B cell (primary cell): ENCODE measurements around the gene AFF2. TPM values are rescaled to one million over a fixed set of nuclear protein-coding genes. Genes with fewer than 3 reads are reported as not detected.

Source experiments
- ATAC-seq: fragments of 200-7000 bp; cut with Tn5 transposase; one replicate; pipeline ENCODE4 v1.10.0; 2021; ENCODE audit warnings: low read depth, mild to moderate bottlenecking, moderate number of reproducible peaks, moderate library complexity
- CTCF ChIA-PET: fragments of 350-600 bp; sonication (Branson Sonifier 250); formaldehyde crosslinking; loops from one replicate; lab custom pipeline; 2021; ENCODE audit warnings: antibody characterized with exemption, inconsistent platforms; lab: Charles Lee
- POLR2A ChIA-PET: fragments of 350-600 bp; sonication (Branson Sonifier 250); formaldehyde crosslinking; loops from one replicate; lab custom pipeline; 2021; ENCODE audit warnings: antibody characterized with exemption; lab: Charles Lee
- DNase-seq: peaks from one replicate; pipeline ENCODE4 v3.0.0; 2013
- H2AFZ ChIP-seq: 2 replicates; pipeline ENCODE4 v1.6.1; 2012; ENCODE audit warnings: mild to moderate bottlenecking, low read depth, low read length; ENCODE audit not compliant: insufficient read depth, poor library complexity, severe bottlenecking
- H3K27ac ChIP-seq, 2 donors: 1 replicate in 1 of 2; 2 replicates in 1 of 2; pipeline ENCODE4 v1.5.1; 2012 to 2013; ENCODE audit warnings: low read length in 2 of 2, mild to moderate bottlenecking in 2 of 2, moderate library complexity in 1 of 2
- H3K27me3 ChIP-seq, 4 experiments: fragments of 200-600 bp in 1 of 4; sonication (generic) in 1 of 4; replicated peaks in 1 of 4; 1 replicate in 2 of 4; 2 replicates in 2 of 4; pipeline versions ENCODE4 v1.6.1 to v1.7.0; 2013 to 2016; ENCODE audit warnings: low read length in 3 of 4, mild to moderate bottlenecking in 2 of 4, mixed read lengths in 1 of 4, moderate library complexity in 1 of 4; ENCODE audit not compliant: insufficient read depth in 4 of 4, control insufficient read depth in 3 of 4; ENCODE audit errors: control extremely low read depth in 1 of 4
- H3K36me3 ChIP-seq, 2 experiments: replicated peaks in 1 of 2; 1 replicate in 1 of 2; 2 replicates in 1 of 2; pipeline versions ENCODE4 v1.6.1 to v1.7.1; 2013; ENCODE audit warnings: low read length in 1 of 2; ENCODE audit not compliant: insufficient read depth in 2 of 2, control insufficient read depth in 1 of 2; ENCODE audit errors: control extremely low read depth in 1 of 2, extremely low read depth in 1 of 2
- H3K4me1 ChIP-seq, 2 donors: fragments of 200-600 bp in 1 of 2; sonication (generic) in 1 of 2; 1 replicate in 1 of 2; 2 replicates in 1 of 2; pipeline versions ENCODE4 v1.5.1 to v1.6.1; 2013 to 2017; ENCODE audit warnings: low read length in 2 of 2; ENCODE audit not compliant: control insufficient read depth in 2 of 2, insufficient read depth in 2 of 2
- H3K4me2 ChIP-seq: replicated peaks from 2 replicates; pipeline ENCODE3; 2012; ENCODE audit warnings: mild to moderate bottlenecking, low read depth, low read length; ENCODE audit not compliant: poor library complexity, severe bottlenecking
- H3K4me3 ChIP-seq, 5 experiments: fragments of 200-600 bp in 1 of 5; sonication (generic) in 1 of 5; 1 replicate in 3 of 5; 2 replicates in 2 of 5; pipeline versions ENCODE4 v1.5.1 to v1.7.0; 2011 to 2016; ENCODE audit warnings: low read length in 4 of 5, mild to moderate bottlenecking in 4 of 5, low read depth in 2 of 5, control low read depth in 1 of 5, moderate library complexity in 1 of 5; ENCODE audit not compliant: insufficient read depth in 1 of 5; ENCODE audit errors: control extremely low read depth in 1 of 5, extremely low read depth in 1 of 5
- H3K79me2 ChIP-seq: fragments of 200-600 bp; sonication (generic); one replicate; pipeline ENCODE4 v1.6.0; 2016; ENCODE audit warnings: low read length; ENCODE audit not compliant: control insufficient read depth, insufficient read depth
- H3K9ac ChIP-seq: fragments of 200-600 bp; sonication (generic); 2 replicates; pipeline ENCODE4 v1.6.1; 2017; ENCODE audit warnings: mild to moderate bottlenecking, low read length, moderate library complexity
- H3K9me3 ChIP-seq, 3 donors: one replicate each; pipeline versions ENCODE4 v1.6.1 to v1.7.1; 2013; ENCODE audit warnings: low read length in 2 of 3; ENCODE audit not compliant: control insufficient read depth in 2 of 3, insufficient read depth in 1 of 3; ENCODE audit errors: control extremely low read depth in 1 of 3
- H4K20me1 ChIP-seq: 2 replicates; pipeline ENCODE4 v1.6.0; 2012; ENCODE audit warnings: mild to moderate bottlenecking, low read length; ENCODE audit not compliant: insufficient read depth, control insufficient read depth, poor library complexity, severe bottlenecking
- H3K27ac Mint-ChIP-seq: one replicate; pipeline ENCODE4 v1.8.0; 2021; ENCODE audit warnings: mixed read lengths
- H3K27me3 Mint-ChIP-seq: one replicate; pipeline ENCODE4 v1.8.0; 2021; ENCODE audit warnings: mixed read lengths
- H3K4me1 Mint-ChIP-seq: one replicate; pipeline ENCODE4 v1.8.0; 2021; ENCODE audit warnings: mixed read lengths
- H3K4me3 Mint-ChIP-seq: one replicate; pipeline ENCODE4 v1.8.0; 2021; ENCODE audit warnings: mixed read lengths
- H3K9me3 Mint-ChIP-seq: one replicate; pipeline ENCODE4 v1.8.0; 2022; ENCODE audit warnings: mixed read lengths; ENCODE audit not compliant: insufficient read depth
- CTCF ChIP-seq: fragments of 200-600 bp; IDR thresholded peaks from one replicate; pipeline ENCODE4 v1.8.0; 2022; ENCODE audit warnings: antibody characterized with exemption, mild to moderate bottlenecking
- EZH2 ChIP-seq: IDR thresholded peaks from 2 replicates; pipeline ENCODE4 v1.6.1; 2012; ENCODE audit warnings: borderline replicate concordance, low read depth, mild to moderate bottlenecking, moderate library complexity, low read length; ENCODE audit not compliant: insufficient read depth, poor library complexity, severe bottlenecking
- WGBS: methylation state at CpG from one replicate; pipeline ENCODE4 v1.1.5; 2013; ENCODE audit warnings: missing lambda C conversion rate; ENCODE audit not compliant: insufficient coverage; 5-methylcytosine and 5-hydroxymethylcytosine counted together
- intact Hi-C: fragments of 100-400 bp; cut with micrococcal nuclease; formaldehyde crosslinking; loops from one replicate; pipeline ENCODE4 v1.10.0; 2022
- polyA plus RNA-seq: library from polyadenylated mRNA; depleted of rRNA; stranded (reverse); fragments of >200 nt; gene quantifications from 2 replicates; pipeline ENCODE4 v1.2.3, GENCODE V29; 2012
- total RNA-seq, 2 donors: library from RNA; stranded (reverse); fragments of 120-200 nt in 1 of 2; gene quantifications; 1 replicate in 1 of 2; 2 replicates in 1 of 2; pipeline versions ENCODE4 v1.2.3 to v1.2.4, GENCODE V29; 2013 to 2022

Gene AFF2
- total and polyA plus RNA-seq, 2 donors (not counting 1 experiment from before 2014, with no cell fraction given) = 0.06 to 12.0 TPM

- TF ChIP-seq CTCF (no peak), EZH2 (no peak)
- H3K36me3 ChIP-seq = no peaks in the 10 kb centered on the region
- intact Hi-C loops = no loop called here
- Mint-ChIP-seq H3K9me3 (no peaks in the 10 kb centered on the region), H3K27me3 (no peaks in the 10 kb centered on the region), H3K4me1 (no peaks in the 10 kb centered on the region), H3K4me3 (no peak overlapping the region), H3K27ac (no peak overlapping the region)
- no peak overlapping the region for H3K4me2 ChIP-seq
- H4K20me1 ChIP-seq = no peaks in the 10 kb centered on the region
- CTCF ChIA-PET = no interaction called here
- ATAC-seq (no peak), DNase-seq (no peak)
- H3K79me2 ChIP-seq = no peaks in the 10 kb centered on the region
- H3K27ac ChIP-seq = no peak overlapping the region
- H3K4me3 ChIP-seq = no peak overlapping the region
- 100% methylated on average over 1 of the region's 3 CpGs for WGBS
- no peaks in the 10 kb centered on the region for H3K4me1 ChIP-seq
- no peak overlapping the region for H2AFZ ChIP-seq
- no peaks in the 10 kb centered on the region for H3K9me3 ChIP-seq
- no peaks in the 10 kb centered on the region for H3K27me3 ChIP-seq
- POLR2A ChIA-PET = no interaction called here
- no peak overlapping the region for H3K9ac ChIP-seq
These were observed 402.8 kb downstream of the AFF2 start for GRCh38 chrX:148903176-148903575.

- Histone ChIP-seq H4K20me1 (no peaks in the 10 kb centered on the region), H3K9ac (no peak overlapping the region), H3K4me3 (no peak overlapping the region), H3K4me1 (no peaks in the 10 kb centered on the region), H2AFZ (no peak overlapping the region), H3K36me3 (no peaks in the 10 kb centered on the region), H3K9me3 (no peaks in the 10 kb centered on the region), H3K4me2 (no peak overlapping the region), H3K79me2 (no peaks in the 10 kb centered on the region), H3K27ac (no peak overlapping the region), H3K27me3 (no peaks in the 10 kb centered on the region)
- ATAC-seq (no peak), DNase-seq (no peak)
- TF ChIP-seq EZH2 (no peak), CTCF (no peak)
- no peaks in the 10 kb centered on the region for H3K4me1 Mint-ChIP-seq
- no peak overlapping the region for H3K27ac Mint-ChIP-seq
- no CpG with 5 or more reads among the region's 3 CpGs for WGBS
- no peak overlapping the region for H3K4me3 Mint-ChIP-seq
- POLR2A ChIA-PET = no interaction called here
- intact Hi-C loops = no loop called here
- H3K27me3 Mint-ChIP-seq = no peaks in the 10 kb centered on the region
- H3K9me3 Mint-ChIP-seq = no peaks in the 10 kb centered on the region
- CTCF ChIA-PET = no interaction called here
These were observed 404.1 kb downstream of the AFF2 start for GRCh38 chrX:148904421-148905111.
